C4-2B (cell line): ENCODE results near the gene SNAPIN.

ENCODE experiments used
- H3K27ac ChIP-seq: fragments of 450-650 bp; 2 replicates; pipeline ENCODE4 v1.5.1; 2017
- CTCF ChIP-seq: fragments of 450-650 bp; conservative IDR thresholded peaks from 2 replicates; pipeline ENCODE4 v1.5.1; 2017; ENCODE audit warnings: mild to moderate bottlenecking
- ZFX ChIP-seq: fragments of 450-650 bp; IDR thresholded peaks from 2 replicates; pipeline ENCODE4 v1.6.1; 2017

The SNAPIN gene

GRCh38 chr1:153631047-153632022, 27.2 kb upstream of the SNAPIN start:
- TF ChIP-seq CTCF (no peak), ZFX (no peak)
- no peak overlapping the region for H3K27ac ChIP-seq

- TF ChIP-seq ZFX (no peak), CTCF (no peak)
- peak overlapping the region; percentile 97 for H3K27ac ChIP-seq
These were observed 25.2 kb upstream of the SNAPIN start for GRCh38 chr1:153633161-153633753.

DNA sequence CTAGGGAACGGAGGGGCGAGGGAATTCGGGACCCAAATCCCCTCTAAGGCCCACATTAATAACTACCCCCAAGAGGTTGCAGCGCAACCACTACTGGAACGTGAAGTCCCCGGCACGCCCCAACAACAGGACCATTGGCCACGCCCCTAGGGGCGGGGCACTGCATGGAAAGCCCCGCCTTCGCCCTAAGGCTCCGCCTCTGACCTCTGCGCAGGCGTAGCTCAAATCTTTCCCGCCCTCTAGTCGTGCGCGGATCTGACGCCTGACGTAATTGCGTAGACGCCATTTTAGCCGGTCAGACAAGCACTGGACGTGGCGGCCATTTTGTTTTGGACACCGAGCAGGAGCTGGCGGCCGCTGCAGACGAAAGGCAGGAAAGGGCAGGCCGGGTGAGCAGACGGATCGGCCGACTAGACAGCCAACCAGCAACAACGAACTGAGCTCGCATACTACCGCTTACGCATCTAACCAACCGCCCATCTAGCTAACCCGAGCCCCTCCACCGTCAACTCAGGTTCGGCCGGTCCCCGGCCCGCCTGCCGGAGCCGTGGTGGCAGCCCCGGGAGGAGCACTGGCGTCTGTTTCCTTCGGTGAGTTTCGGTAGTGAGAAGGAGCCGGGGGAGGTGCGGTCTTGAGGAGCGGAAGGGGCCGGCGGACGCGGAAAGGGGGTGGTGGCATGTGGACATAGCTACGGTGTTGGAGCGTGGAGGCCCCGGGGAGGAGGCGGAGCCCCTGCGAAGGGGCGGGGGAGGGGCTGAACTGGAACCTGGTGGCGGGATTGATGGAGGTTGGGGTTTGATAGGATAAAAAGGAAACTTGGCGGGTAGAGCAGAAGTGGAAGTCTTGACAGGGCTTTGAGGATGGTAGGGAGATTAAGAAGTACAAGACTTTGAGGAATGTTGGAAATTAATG, 24.5 kb upstream of the SNAPIN start, which contains the start of gene CHTOP:
TSS of gene CHTOP (plus strand) at position 313 of the 912 bp plus-strand sequence. CDS start 2,523 bp downstream, outside the sequence.
- H3K27ac ChIP-seq: peak within 1 kb of the TSS; percentile 97
- no peak for TF ChIP-seq CTCF
- no peak for TF ChIP-seq ZFX

DNA sequence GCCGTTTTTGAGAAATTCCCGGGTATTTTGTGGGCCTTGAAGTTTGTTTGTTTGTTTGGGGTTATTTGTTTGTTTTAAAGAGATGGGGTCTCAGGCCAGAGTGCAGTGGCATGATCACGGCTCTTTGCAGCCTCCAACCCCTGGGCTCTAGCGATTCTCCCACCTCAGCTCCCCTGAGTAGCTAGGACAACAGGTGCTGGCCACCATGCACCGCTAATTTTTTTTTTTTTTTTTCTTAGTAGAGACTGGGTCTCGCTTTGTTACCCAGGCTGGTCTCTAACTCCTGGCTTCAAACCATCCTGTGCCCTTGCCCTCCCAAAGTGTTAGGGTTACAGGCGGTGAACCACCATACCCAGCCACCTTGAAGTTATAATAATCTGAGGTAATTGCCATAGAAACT, 22.6 kb upstream of the SNAPIN start:
- no peak overlapping the region; the same call in 1 of the 2 replicates for H3K27ac ChIP-seq

DNA sequence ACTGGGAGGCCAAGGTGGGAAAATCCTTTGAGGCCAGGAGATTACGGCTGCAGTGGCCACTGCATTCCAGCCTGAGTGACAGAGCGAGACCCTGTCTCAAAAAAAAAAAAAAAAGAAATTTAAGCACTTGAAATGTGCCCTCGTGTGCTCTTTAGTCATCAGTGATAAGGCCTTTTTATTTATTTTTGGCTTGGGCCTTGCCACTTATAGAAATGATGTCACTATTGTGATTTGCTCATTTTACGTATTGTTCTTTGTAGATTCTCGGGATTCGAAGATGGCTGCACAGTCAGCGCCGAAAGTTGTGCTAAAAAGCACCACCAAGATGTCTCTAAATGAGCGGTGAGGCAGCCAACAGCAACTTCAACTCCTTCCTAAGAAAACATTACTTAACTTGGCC, 22.2 kb upstream of the SNAPIN start:
- no peak for TF ChIP-seq ZFX
- no peak for TF ChIP-seq CTCF
- no peak overlapping the region for H3K27ac ChIP-seq

More for the DNA sequence above, 22.6 kb upstream of the SNAPIN start:
- TF ChIP-seq ZFX (no peak), CTCF (no peak)

DNA sequence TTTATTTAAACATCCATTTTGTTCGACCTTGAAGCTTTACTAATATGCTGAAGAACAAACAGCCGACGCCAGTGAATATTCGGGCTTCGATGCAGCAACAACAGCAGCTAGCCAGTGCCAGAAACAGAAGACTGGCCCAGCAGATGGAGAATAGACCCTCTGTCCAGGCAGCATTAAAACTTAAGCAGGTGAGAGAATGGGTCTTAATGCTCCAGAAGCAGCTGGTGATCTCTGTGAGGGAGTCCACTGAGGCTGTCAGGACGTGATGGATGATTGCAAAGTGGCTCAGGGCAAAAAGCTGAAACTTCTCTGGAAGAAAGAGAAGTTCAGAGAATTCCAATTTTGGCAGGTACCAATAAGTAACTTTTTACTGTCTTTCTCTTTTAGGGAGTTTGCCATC, 20.2 kb upstream of the SNAPIN start:
- TF ChIP-seq ZFX (no peak), CTCF (no peak)

More for the DNA sequence above, 20.2 kb upstream of the SNAPIN start:
- H3K27ac ChIP-seq: no peak overlapping the region
